ENCODE measurements around the gene CSF3R. TPM values are rescaled to one million over a fixed set of nuclear protein-coding genes. Genes with fewer than 3 reads are reported as not detected.

Gene CSF3R
- total RNA-seq, 2 experiments from 2014 or later, result 0.17 to 0.37 TPM

DNA sequence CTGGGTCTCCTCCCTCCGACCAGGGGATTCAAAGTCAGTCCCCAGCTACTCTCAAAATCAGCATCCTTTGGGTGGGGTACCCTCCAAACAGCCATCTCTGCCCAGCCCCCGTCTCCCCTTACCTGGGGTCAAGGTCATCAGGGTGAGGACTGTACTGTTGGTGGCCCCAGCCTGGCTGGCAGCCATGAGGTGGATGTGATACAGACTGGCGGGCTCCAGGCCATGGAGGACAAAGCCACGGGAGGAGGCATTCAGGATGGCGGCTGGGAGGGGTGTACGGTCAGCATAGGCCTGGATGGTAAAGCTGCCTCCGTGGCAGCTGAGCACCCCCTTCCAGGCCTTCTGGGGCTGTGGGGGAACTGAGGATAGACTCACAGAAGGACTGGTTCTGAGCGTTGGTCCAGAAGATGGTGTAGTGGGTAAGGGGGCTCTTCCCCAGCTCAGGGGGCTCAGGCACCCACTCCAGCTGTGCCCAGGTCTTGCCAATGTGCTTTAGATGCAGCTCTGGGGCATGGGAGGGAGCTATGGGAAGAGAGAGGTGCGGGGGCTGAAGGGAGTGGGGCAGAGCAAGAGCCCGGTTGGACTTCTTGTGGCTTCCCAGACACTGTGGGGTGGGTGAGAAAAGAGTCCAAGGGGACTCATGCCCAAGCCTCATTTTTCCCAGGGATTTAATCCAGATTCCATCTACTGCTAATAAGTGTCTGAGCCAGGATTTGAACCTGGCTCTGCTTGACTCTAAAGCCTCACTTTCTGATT is 14.8 kb downstream of the CSF3R start:
- POLR2A ChIA-PET, result interaction anchor here (1.4 kb wide), 1 partner anchor 17 kb away, joined by 7 read pairs; the partner anchor contains the start of gene OSCP1
- Mint-ChIP-seq H3K9me3 (no peaks in the 10 kb centered on the region), H3K36me3 (peaks cover 6% of the 10 kb centered on the region), H3K4me3 (no peak overlapping the region), H3K4me1 (peaks cover 19% of the 10 kb centered on the region), H3K27me3 (no peaks in the 10 kb centered on the region), H3K27ac (no peak overlapping the region)
- no peak for DNase-seq
- no peak for ATAC-seq (ENCODE audit: low read depth)

DNA sequence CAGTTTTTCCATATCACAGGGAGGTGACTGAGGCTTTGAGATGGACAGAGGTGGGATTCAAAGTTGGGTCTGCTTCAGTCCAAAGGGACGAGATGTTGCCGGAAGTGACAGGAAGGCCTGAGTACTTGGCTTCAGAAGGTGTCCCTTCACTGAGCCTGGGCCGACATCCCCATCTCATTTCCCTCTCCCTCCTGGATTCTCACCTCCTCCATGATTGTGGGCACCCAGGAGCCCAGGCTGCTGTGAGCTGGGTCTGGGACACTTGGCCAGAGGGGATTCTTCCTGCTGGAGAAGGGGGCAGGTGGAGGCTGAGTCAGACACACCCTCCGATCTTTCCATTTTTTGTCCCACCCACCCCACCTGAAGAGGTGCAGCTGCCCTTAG is 15.7 kb downstream of the CSF3R start:
- no peak overlapping the region for H3K27ac Mint-ChIP-seq
- H3K4me3 Mint-ChIP-seq, result no peak overlapping the region
- DNase-seq (no peak), ATAC-seq (ENCODE audit: low read depth) (no peak)
- no peaks in the 10 kb centered on the region for H3K27me3 Mint-ChIP-seq
- peaks cover 23% of the 10 kb centered on the region for H3K4me1 Mint-ChIP-seq
- POLR2A ChIA-PET, result interaction anchor here (1.4 kb wide), 1 partner anchor 17 kb away, joined by 7 read pairs; the partner anchor contains the start of gene OSCP1
- H3K36me3 Mint-ChIP-seq, result peaks cover 6% of the 10 kb centered on the region
- no peaks in the 10 kb centered on the region for H3K9me3 Mint-ChIP-seq

GRCh38 chr1:36466370-36467026 is 16.2 kb downstream of the CSF3R start:
- POLR2A ChIA-PET, result no interaction called here
- DNase-seq (no peak), ATAC-seq (ENCODE audit: low read depth) (no peak)
- H3K36me3 Mint-ChIP-seq, result peaks cover 6% of the 10 kb centered on the region
- no peaks in the 10 kb centered on the region for H3K27me3 Mint-ChIP-seq
- no peak overlapping the region for H3K4me3 Mint-ChIP-seq
- H3K27ac Mint-ChIP-seq, result no peak overlapping the region
- peaks cover 27% of the 10 kb centered on the region for H3K4me1 Mint-ChIP-seq
- no peaks in the 10 kb centered on the region for H3K9me3 Mint-ChIP-seq

GRCh38 chr1:36465731-36466369 is 16.9 kb downstream of the CSF3R start:
- ATAC-seq (ENCODE audit: low read depth) (no peak), DNase-seq (no peak)
- peaks cover 30% of the 10 kb centered on the region for H3K4me1 Mint-ChIP-seq
- H3K27me3 Mint-ChIP-seq, result no peaks in the 10 kb centered on the region
- POLR2A ChIA-PET, result interaction anchor here (0.6 to 2.0 kb wide), 2 partner anchors 11 to 84 kb away, joined by 3 to 8 read pairs; no protein-coding TSS in a partner anchor
- H3K27ac Mint-ChIP-seq, result peak overlapping the region; percentile 96
- no peaks in the 10 kb centered on the region for H3K9me3 Mint-ChIP-seq
- no peak overlapping the region for H3K4me3 Mint-ChIP-seq
- peaks cover 9% of the 10 kb centered on the region for H3K36me3 Mint-ChIP-seq

DNA sequence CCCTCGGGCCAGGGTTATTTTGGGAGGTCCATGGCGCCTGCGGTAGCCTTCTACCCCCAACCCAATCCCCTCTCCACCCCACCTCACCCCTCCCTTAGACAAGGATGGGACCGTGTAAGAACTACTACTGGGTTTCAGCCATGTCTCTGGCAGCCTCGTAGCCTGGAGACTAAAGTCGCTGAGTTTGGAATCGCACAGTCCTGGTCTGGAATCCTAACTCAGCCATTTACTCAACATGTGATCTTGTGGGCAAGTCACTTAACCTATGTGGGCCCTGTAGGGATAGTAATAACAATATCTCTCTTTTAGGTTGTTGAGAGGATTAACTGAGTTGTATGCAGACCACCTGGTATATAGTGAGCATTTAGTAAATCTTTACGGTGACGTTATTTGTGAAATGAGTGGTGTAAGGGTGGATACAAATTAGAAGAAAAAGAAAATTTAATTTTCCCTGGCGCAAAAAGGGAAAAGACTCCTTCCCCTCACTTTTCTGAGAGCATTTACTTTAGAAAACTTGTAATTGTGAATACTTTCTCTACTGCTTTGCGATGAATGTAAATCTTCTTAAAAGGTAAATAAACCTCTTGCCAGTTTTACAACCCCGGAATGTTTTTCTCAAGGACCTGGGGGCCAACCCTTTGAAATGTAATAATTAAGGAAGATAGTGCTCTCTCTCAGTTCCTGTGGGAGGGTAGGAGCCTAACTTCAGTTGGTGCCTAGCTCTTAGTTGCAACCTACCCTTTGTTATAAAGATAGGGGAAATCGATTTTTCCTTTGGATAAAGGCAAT is 17.9 kb downstream of the CSF3R start:
- DNase-seq (no peak), ATAC-seq (ENCODE audit: low read depth) (peak; percentile 54)
- Mint-ChIP-seq H3K4me1 (peaks cover 34% of the 10 kb centered on the region), H3K27me3 (no peaks in the 10 kb centered on the region), H3K9me3 (no peaks in the 10 kb centered on the region), H3K4me3 (peak overlapping the region; percentile 98), H3K36me3 (peaks cover 18% of the 10 kb centered on the region), H3K27ac (peak overlapping the region; percentile 96)
- POLR2A ChIA-PET, result interaction anchor here (0.9 to 2.9 kb wide), 13 partner anchors 9 to 1227 kb away, joined by 3 to 36 read pairs (median 6); partner anchors contain the start of genes CDCA8, CSF3R, MAP7D1 and OSCP1

DNA sequence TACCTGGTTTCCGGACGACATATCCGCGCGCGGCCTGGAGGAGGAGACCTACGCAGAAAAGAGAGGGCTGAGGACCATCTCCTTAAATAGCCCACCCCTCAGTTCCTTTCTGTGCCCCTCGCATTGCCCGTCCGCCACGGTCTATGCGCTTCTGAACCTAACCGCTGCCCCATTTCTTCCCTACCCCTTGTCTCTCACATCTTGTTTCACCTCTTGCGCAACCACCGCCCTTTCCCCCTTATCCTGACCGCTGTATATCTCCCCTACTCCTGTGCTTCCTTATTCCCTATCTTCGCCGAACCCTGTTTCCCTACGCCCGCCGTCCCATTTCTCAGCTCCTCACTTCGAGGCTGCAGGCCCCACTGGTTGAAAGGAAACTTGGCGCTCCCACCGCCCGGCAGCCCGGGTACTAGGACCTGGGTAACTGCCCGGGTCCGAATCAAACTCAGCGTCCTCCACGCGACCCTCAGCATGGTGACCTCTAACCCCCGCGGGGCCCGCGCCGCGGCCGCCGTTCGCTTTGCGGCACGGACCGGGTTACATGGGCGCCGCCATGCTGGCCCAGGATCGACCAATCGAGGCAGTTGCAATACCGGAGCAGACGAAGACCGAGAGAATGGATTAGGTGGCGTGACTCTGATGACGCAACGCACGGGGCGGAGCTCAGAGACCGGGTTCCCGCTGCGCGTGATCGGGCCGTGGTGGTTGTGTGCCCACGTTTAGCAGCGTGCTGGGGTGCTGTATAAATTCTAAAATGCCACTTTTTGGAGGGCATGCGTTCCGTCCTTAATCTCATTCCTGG is 18.7 kb downstream of the CSF3R start, which contains the start of gene MRPS15:
TSS of gene MRPS15 (minus strand) at position 582 of the 802 bp plus-strand sequence. CDS start at position 473, 109 bp downstream.
- H3K4me3 Mint-ChIP-seq, result peak within 1 kb of the TSS; percentile 98
- DNase-seq (peak; percentile 94), ATAC-seq (ENCODE audit: low read depth) (peak; percentile 89)
- peaks cover 40% of the 10 kb centered on the region for H3K4me1 Mint-ChIP-seq
- H3K9me3 Mint-ChIP-seq, result no peaks in the 10 kb centered on the region
- POLR2A ChIA-PET, result interaction anchor here (0.7 to 2.9 kb wide), 17 partner anchors 9 to 1228 kb away, joined by 3 to 36 read pairs (median 4); partner anchors contain the start of genes CDCA8, CSF3R, MAP7D1 and OSCP1
- H3K36me3 Mint-ChIP-seq, result peaks cover 22% of the 10 kb centered on the region
- H3K27me3 Mint-ChIP-seq, result no peaks in the 10 kb centered on the region
- peak within 1 kb of the TSS; percentile 96 for H3K27ac Mint-ChIP-seq

DNA sequence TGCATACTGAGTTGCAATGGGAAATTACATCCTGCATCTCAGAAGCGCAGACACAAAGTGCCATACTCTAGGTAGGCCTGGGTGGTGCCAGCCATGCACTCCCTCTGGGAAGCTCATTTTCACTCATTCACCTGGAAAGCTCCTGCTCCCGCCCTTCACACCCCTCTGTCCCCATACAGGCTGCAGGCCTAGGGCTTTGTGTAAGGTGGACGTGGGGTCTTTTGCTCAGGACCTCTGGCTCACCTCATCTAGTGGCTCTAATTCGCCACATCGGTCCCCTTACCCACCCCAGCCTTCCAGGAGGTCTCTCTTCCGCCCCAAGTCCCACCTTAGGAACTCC is 19.3 kb downstream of the CSF3R start:
- DNase-seq (no peak), ATAC-seq (ENCODE audit: low read depth) (no peak)
- POLR2A ChIA-PET, result interaction anchor here (0.7 to 2.9 kb wide), 12 partner anchors 9 to 1228 kb away, joined by 3 to 36 read pairs (median 6); partner anchors contain the start of genes CDCA8, OSCP1 and THRAP3
- H3K9me3 Mint-ChIP-seq, result no peaks in the 10 kb centered on the region
- H3K36me3 Mint-ChIP-seq, result peaks cover 26% of the 10 kb centered on the region
- peaks cover 46% of the 10 kb centered on the region for H3K4me1 Mint-ChIP-seq
- peak overlapping the region; percentile 98 for H3K4me3 Mint-ChIP-seq
- H3K27me3 Mint-ChIP-seq, result no peaks in the 10 kb centered on the region
- H3K27ac Mint-ChIP-seq, result peak overlapping the region; percentile 96

DNA sequence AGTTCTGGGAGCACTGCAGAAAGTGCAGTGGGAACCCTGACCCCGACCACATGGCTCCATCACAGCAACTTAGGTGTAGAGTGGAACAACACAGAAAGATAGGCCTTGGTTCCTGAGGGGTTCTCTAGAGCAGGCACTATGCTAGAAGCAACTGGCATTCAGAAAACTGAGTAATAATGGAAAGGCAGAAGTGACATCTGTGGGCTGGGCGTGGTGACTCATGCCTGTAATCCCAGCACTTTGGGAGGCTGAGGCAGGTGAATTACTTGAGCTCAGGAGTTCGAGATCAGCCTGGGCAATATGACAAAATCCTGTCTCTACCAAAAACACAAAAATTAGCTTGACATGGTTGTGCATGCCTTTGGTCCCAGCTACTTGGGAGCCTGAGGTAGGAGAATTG is 23.8 kb downstream of the CSF3R start:
- peak overlapping the region; percentile 87 for H3K27ac Mint-ChIP-seq
- no peaks in the 10 kb centered on the region for H3K27me3 Mint-ChIP-seq
- peak overlapping the region; percentile 75 for H3K4me3 Mint-ChIP-seq
- H3K36me3 Mint-ChIP-seq, result peaks cover 47% of the 10 kb centered on the region
- DNase-seq, result no peak
- POLR2A ChIA-PET, result interaction anchor here (0.6 to 1.1 kb wide), 3 partner anchors 9 to 240 kb away, joined by 3 to 6 read pairs (median 5); partner anchors contain the start of gene OSCP1
- peaks cover 63% of the 10 kb centered on the region for H3K4me1 Mint-ChIP-seq
- ATAC-seq (ENCODE audit: low read depth), result peak; percentile 23
- H3K9me3 Mint-ChIP-seq, result no peaks in the 10 kb centered on the region

- Mint-ChIP-seq H3K4me3 (peak overlapping the region; percentile 75), H3K36me3 (peaks cover 41% of the 10 kb centered on the region), H3K4me1 (peaks cover 53% of the 10 kb centered on the region), H3K27ac (peak overlapping the region; percentile 87), H3K9me3 (no peaks in the 10 kb centered on the region), H3K27me3 (no peaks in the 10 kb centered on the region)
- POLR2A ChIA-PET, result no interaction called here
- ATAC-seq (ENCODE audit: low read depth) (peak; percentile 43), DNase-seq (no peak)
Observed at GRCh38 chr1:36457691-36458090, 25.0 kb downstream of the CSF3R start.

DNA sequence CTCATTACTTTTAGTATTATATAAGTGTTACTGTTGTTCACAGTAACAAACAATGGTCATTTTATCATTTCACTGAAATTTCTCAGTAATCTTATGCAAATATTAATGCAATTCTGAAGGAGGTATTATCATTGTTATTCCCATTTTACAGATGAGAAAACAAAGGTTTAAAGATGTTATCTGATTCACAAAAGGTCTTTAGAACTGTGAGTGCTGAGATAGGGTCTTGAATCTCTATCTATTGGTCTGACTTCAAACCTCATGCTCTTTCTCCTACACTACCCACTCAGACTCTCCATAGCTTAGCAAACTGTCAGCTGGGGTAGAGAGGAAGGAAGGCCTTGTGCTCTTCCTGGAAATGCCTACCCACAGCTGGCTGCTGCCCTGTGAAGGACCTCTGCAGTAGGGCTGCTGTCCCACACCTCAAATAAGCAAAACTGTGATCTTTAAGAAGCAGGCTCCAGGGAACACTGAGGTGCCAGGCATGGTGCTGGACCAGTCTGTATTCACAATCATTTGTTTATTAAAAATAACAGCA is 26.3 kb downstream of the CSF3R start:
- POLR2A ChIA-PET, result no interaction called here
- no peaks in the 10 kb centered on the region for H3K9me3 Mint-ChIP-seq
- H3K4me1 Mint-ChIP-seq, result peaks cover 47% of the 10 kb centered on the region
- H3K27me3 Mint-ChIP-seq, result no peaks in the 10 kb centered on the region
- DNase-seq (no peak), ATAC-seq (ENCODE audit: low read depth) (peak; percentile 59)
- H3K36me3 Mint-ChIP-seq, result peaks cover 44% of the 10 kb centered on the region
- H3K27ac Mint-ChIP-seq, result peak overlapping the region; percentile 85
- peak overlapping the region; percentile 67 for H3K4me3 Mint-ChIP-seq

DNA sequence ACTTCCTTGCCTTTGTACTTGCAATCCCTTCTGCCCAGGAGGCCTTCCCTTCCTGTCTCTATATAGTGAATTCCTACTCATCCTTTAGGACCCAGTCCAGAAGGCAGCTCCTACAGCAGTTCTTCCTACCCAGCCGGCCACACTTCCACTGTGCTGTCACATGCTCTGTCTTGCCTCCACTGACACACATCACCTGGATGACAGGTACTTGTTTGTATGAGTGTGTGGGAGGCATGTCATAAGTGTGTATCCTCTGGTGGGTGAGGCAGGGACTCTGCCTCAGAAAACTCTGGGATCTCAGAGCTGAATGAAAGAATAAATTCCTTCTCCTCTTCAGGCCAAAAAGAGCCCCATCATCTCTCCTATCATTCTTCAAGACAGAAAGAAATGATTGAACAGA is 27.3 kb downstream of the CSF3R start:
- Mint-ChIP-seq H3K4me3 (no peak overlapping the region), H3K4me1 (peaks cover 42% of the 10 kb centered on the region), H3K36me3 (peaks cover 36% of the 10 kb centered on the region), H3K9me3 (no peaks in the 10 kb centered on the region), H3K27me3 (no peaks in the 10 kb centered on the region), H3K27ac (peak overlapping the region; percentile 63)
- POLR2A ChIA-PET, result interaction anchor here (0.6 to 2.0 kb wide), 2 partner anchors 10 to 20 kb away, joined by 4 to 8 read pairs; partner anchors contain the start of gene MRPS15
- ATAC-seq (ENCODE audit: low read depth) (no peak), DNase-seq (no peak)
